ENCODE measurements around the gene ANKH. TPM values are rescaled to one million over a fixed set of nuclear protein-coding genes. Genes with fewer than 3 reads are reported as not detected.

ANKH gene
- polyA plus RNA-seq, 1 donor = 85.6 TPM

DNA sequence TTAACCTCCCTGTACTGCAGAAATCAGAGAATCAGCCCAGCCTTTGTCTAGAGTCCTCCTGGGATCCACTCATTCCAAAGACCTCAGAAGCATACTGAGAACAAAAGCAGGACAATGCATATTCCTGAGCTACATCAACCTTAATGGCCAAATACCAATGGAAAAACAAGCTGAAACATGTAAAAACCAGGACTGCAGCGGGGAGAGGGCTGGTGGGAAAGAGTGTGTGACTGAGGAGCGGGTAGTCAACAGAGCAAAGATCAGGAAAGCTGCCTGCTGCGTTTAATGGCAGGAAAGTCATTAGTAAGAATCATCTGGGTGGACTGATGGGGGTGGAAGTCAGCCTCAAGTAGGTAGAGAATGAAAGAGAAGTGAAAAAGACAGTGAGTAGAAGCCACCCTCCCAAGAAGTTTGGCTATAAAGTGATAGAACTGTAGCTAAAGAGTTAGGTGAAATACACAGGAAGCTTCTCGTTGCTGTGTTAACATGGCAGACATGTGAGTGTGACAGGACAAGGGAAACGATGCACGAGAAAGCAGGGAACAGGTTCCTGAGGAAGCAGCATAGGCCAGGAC lies 119.0 kb downstream of the ANKH start:
- Histone ChIP-seq H3K4me3 (ENCODE audit: low read length) (no peak overlapping the region), H3K9me3 (ENCODE audit: control insufficient read depth, low read depth, low read length) (no peaks in the 10 kb centered on the region), H3K27ac (ENCODE audit: low read length) (no peak overlapping the region), H3K27me3 (ENCODE audit: control insufficient read depth, insufficient read depth, low read length) (no peaks in the 10 kb centered on the region), H3K36me3 (ENCODE audit: control insufficient read depth, insufficient read depth, low read length) (peaks cover 41% of the 10 kb centered on the region), H3K4me1 (ENCODE audit: control insufficient read depth, insufficient read depth, low read length) (no peaks in the 10 kb centered on the region)
- WGBS (ENCODE audit: insufficient coverage, low lambda C conversion rate) = 70% methylated on average over 2 of the region's 6 CpGs
- DNase-seq = no peak

- no peaks in the 10 kb centered on the region for H3K27me3 ChIP-seq (ENCODE audit: control insufficient read depth, insufficient read depth, low read length)
- no peak for DNase-seq
- no peaks in the 10 kb centered on the region for H3K9me3 ChIP-seq (ENCODE audit: control insufficient read depth, low read depth, low read length)
- no peak overlapping the region for H3K27ac ChIP-seq (ENCODE audit: low read length)
- peaks cover 42% of the 10 kb centered on the region for H3K36me3 ChIP-seq (ENCODE audit: control insufficient read depth, insufficient read depth, low read length)
- WGBS (ENCODE audit: insufficient coverage, low lambda C conversion rate) = no CpG with 5 or more reads among the region's 5 CpGs
- H3K4me1 ChIP-seq (ENCODE audit: control insufficient read depth, insufficient read depth, low read length) = no peaks in the 10 kb centered on the region
- H3K4me3 ChIP-seq (ENCODE audit: low read length) = no peak overlapping the region
Observed at GRCh38 chr5:14750712-14751111, 120.9 kb downstream of the ANKH start.

GRCh38 chr5:14749579-14750101 lies 121.9 kb downstream of the ANKH start:
- no peak overlapping the region for H3K27ac ChIP-seq (ENCODE audit: low read length)
- WGBS (ENCODE audit: insufficient coverage, low lambda C conversion rate) = 90% methylated on average over 2 of the region's 4 CpGs
- H3K9me3 ChIP-seq (ENCODE audit: control insufficient read depth, low read depth, low read length) = no peaks in the 10 kb centered on the region
- peaks cover 46% of the 10 kb centered on the region for H3K36me3 ChIP-seq (ENCODE audit: control insufficient read depth, insufficient read depth, low read length)
- H3K4me3 ChIP-seq (ENCODE audit: low read length) = no peak overlapping the region
- no peaks in the 10 kb centered on the region for H3K4me1 ChIP-seq (ENCODE audit: control insufficient read depth, insufficient read depth, low read length)
- DNase-seq = no peak
- H3K27me3 ChIP-seq (ENCODE audit: control insufficient read depth, insufficient read depth, low read length) = no peaks in the 10 kb centered on the region

GRCh38 chr5:14748180-14748900 lies 123.2 kb downstream of the ANKH start:
- Histone ChIP-seq H3K4me1 (ENCODE audit: control insufficient read depth, insufficient read depth, low read length) (no peaks in the 10 kb centered on the region), H3K27me3 (ENCODE audit: control insufficient read depth, insufficient read depth, low read length) (no peaks in the 10 kb centered on the region), H3K9me3 (ENCODE audit: control insufficient read depth, low read depth, low read length) (no peaks in the 10 kb centered on the region), H3K36me3 (ENCODE audit: control insufficient read depth, insufficient read depth, low read length) (peaks cover 56% of the 10 kb centered on the region), H3K4me3 (ENCODE audit: low read length) (no peak overlapping the region), H3K27ac (ENCODE audit: low read length) (no peak overlapping the region)
- no peak for DNase-seq
- WGBS (ENCODE audit: insufficient coverage, low lambda C conversion rate) = 100% methylated on average over 1 of the region's 12 CpGs

GRCh38 chr5:14745753-14746152 lies 125.8 kb downstream of the ANKH start:
- DNase-seq = no peak
- Histone ChIP-seq H3K9me3 (ENCODE audit: control insufficient read depth, low read depth, low read length) (no peaks in the 10 kb centered on the region), H3K4me1 (ENCODE audit: control insufficient read depth, insufficient read depth, low read length) (no peaks in the 10 kb centered on the region), H3K27me3 (ENCODE audit: control insufficient read depth, insufficient read depth, low read length) (no peaks in the 10 kb centered on the region), H3K36me3 (ENCODE audit: control insufficient read depth, insufficient read depth, low read length) (peaks cover 73% of the 10 kb centered on the region), H3K4me3 (ENCODE audit: low read length) (no peak overlapping the region), H3K27ac (ENCODE audit: low read length) (no peak overlapping the region)
- WGBS (ENCODE audit: insufficient coverage, low lambda C conversion rate) = 100% methylated on average over 2 of the region's 14 CpGs

DNA sequence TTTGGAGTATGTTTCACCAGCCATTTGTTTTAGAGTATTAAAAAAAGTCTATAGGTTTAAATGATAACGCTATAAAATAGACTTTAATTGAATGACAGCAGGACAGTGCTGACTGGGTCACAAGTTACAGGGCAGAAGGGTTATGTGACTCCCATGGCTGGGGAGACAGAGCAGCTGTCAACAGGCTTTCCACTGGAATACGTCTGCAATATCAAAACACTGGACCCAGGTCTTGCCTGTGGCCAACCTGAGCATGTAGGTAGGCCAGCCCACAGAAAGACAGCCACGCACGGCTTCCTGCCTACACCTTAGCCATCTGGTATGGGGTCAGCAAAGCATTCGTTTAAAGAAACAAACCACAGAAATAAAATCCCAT lies 126.4 kb downstream of the ANKH start:
- DNase-seq = no peak
- H3K4me3 ChIP-seq (ENCODE audit: low read length) = no peak overlapping the region
- 88% methylated on average over 2 of the region's 5 CpGs for WGBS (ENCODE audit: insufficient coverage, low lambda C conversion rate)
- H3K36me3 ChIP-seq (ENCODE audit: control insufficient read depth, insufficient read depth, low read length) = peaks cover 73% of the 10 kb centered on the region
- H3K4me1 ChIP-seq (ENCODE audit: control insufficient read depth, insufficient read depth, low read length) = no peaks in the 10 kb centered on the region
- no peaks in the 10 kb centered on the region for H3K9me3 ChIP-seq (ENCODE audit: control insufficient read depth, low read depth, low read length)
- no peaks in the 10 kb centered on the region for H3K27me3 ChIP-seq (ENCODE audit: control insufficient read depth, insufficient read depth, low read length)
- H3K27ac ChIP-seq (ENCODE audit: low read length) = no peak overlapping the region

DNA sequence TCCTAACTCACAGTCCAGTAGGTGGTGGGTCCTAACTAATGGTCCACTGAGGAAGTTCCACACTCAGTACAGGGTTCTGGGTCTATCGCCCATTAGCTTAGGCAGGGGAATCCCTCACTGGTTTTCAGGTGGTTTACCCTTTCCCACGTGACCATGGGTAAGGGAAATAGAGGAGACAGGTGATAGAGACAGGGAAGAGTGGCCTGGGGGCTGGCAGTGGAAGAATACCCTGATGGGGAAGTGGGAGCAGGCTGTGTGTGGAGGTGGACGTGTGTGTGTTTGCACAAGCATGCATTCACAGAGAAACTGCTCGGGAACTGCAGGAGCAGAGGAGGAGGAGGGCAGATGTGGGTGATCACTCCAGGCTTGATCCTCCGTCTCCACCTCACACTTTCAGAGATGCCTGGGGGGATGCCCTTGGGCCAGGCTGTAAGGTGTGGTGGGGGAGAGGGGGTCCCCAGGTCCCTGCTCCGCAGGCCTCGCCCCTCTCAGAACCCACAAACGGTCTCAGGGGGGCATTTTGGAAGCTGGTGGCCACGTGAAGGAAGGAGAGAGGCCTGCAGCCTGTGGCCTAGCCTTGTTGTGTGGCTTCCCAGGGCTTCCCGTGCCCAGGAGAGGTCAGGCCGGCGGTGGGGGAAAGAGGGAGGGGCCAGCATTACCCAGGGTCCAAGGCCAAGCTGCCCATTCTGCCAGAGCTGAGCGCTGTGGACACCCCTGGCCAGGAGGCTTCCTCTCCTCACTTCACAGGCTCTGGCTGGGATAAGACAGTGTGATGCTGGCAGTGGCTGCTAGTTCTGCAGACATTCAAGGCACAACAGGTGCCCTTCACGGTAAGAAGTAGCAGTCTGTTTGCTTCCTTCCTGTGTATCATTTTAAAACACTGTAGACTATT lies 127.0 kb downstream of the ANKH start:
- H3K9me3 ChIP-seq (ENCODE audit: control insufficient read depth, low read depth, low read length) = no peaks in the 10 kb centered on the region
- H3K4me3 ChIP-seq (ENCODE audit: low read length) = no peak overlapping the region
- H3K27me3 ChIP-seq (ENCODE audit: control insufficient read depth, insufficient read depth, low read length) = no peaks in the 10 kb centered on the region
- no peaks in the 10 kb centered on the region for H3K4me1 ChIP-seq (ENCODE audit: control insufficient read depth, insufficient read depth, low read length)
- no peak overlapping the region for H3K27ac ChIP-seq (ENCODE audit: low read length)
- H3K36me3 ChIP-seq (ENCODE audit: control insufficient read depth, insufficient read depth, low read length) = peaks cover 76% of the 10 kb centered on the region
- no peak for DNase-seq
- no CpG with 5 or more reads among the region's 14 CpGs for WGBS (ENCODE audit: insufficient coverage, low lambda C conversion rate)

DNA sequence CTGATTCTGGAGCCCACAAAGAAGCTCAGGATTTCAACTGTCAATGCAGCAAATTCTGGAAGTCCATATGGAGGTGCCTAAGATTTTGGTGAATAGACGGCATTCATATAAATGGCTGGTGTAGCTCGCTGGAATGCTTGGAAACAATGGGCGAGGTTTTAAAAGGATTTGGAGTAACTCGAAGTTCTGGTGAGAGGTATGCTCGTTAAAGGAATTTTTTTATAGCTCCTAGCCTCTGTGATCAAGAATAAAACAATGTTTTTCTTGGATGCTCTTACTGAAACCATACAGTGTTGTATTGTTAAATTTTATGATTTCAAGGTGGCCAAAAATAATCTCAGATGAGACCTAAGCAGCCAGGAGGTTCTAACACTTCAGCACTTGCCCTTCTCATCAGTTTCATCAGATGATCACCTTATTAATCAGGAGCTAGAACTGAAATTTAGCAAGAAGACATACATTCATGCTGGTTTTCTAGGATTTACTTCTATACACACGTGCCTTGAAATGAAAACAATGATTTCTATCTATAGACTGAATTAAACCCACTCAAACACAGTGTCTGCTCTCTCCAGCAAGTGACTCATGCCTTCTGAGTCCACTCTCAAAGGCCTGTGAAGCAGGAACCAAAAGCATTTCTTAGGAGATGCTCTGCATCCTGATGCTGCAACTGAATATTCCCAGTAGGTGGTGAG lies 127.8 kb downstream of the ANKH start:
- Histone ChIP-seq H3K27me3 (ENCODE audit: control insufficient read depth, insufficient read depth, low read length) (no peaks in the 10 kb centered on the region), H3K4me3 (ENCODE audit: low read length) (no peak overlapping the region), H3K9me3 (ENCODE audit: control insufficient read depth, low read depth, low read length) (no peaks in the 10 kb centered on the region), H3K36me3 (ENCODE audit: control insufficient read depth, insufficient read depth, low read length) (peaks cover 76% of the 10 kb centered on the region), H3K4me1 (ENCODE audit: control insufficient read depth, insufficient read depth, low read length) (no peaks in the 10 kb centered on the region), H3K27ac (ENCODE audit: low read length) (no peak overlapping the region)
- no CpG with 5 or more reads among the region's 6 CpGs for WGBS (ENCODE audit: insufficient coverage, low lambda C conversion rate)
- DNase-seq = no peak

DNA sequence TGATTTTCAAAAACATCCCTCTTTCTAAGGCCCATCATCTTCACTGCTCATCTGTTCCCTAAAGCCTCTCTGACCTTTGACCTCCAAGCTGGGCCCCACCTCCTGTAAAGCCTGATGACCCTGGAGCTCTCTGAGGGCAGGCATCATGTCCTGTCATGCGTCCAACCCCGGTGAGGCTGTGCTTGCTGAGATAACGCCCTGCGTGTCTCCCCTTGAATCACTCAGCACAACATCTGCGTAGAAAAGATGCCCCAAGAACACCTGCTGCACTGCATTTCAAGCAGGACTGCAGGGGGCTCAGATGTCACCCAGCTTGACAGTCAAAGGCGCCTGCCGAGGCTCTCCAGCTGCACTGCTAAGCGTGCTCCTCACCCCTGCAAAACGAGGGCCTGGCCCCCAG lies 129.1 kb downstream of the ANKH start:
- Histone ChIP-seq H3K4me3 (ENCODE audit: low read length) (no peak overlapping the region), H3K9me3 (ENCODE audit: control insufficient read depth, low read depth, low read length) (no peaks in the 10 kb centered on the region), H3K36me3 (ENCODE audit: control insufficient read depth, insufficient read depth, low read length) (peaks cover 76% of the 10 kb centered on the region), H3K27me3 (ENCODE audit: control insufficient read depth, insufficient read depth, low read length) (no peaks in the 10 kb centered on the region), H3K27ac (ENCODE audit: low read length) (no peak overlapping the region), H3K4me1 (ENCODE audit: control insufficient read depth, insufficient read depth, low read length) (no peaks in the 10 kb centered on the region)
- DNase-seq = no peak
- WGBS (ENCODE audit: insufficient coverage, low lambda C conversion rate) = no CpG with 5 or more reads among the region's 9 CpGs
